ENCODE measurements around the gene GPR61. TPM values are rescaled to one million over a fixed set of nuclear protein-coding genes. Genes with fewer than 3 reads are reported as not detected.
A peak's percentile ranks its signal among the peaks of the same experiment; 100 is the strongest.

The GPR61 gene
- total and polyA plus RNA-seq, 7 donors, result 0.10 to 1.4 (median 0.18) TPM; not detected in 4

- TF ChIP-seq CTCF (IDR thresholded peaks at IDR 0.05), result no peak
- ATAC-seq, result no peak
- no peak for DNase-seq
- no peak overlapping the region for H3K4me3 ChIP-seq
- H3K27ac ChIP-seq, result no peak overlapping the region
- 98 to 99% (median 98%) methylated on average over 4 of the region's 4 CpGs for WGBS, 3 donors
- no peaks in the 10 kb centered on the region for H3K36me3 ChIP-seq (ENCODE audit: insufficient read depth in 1 of 2, low read depth in 1 of 2)
- no peaks in the 10 kb centered on the region for H3K27me3 ChIP-seq (ENCODE audit: insufficient read depth in 3 of 3, low read length in 2 of 3)
- peaks cover 40% of the 10 kb centered on the region for H3K4me1 ChIP-seq
- H3K9me3 ChIP-seq, result no peaks in the 10 kb centered on the region
- intact Hi-C loops (cut with DNase I), result loop anchor here in 1 of 2 donors (2.0 kb wide), 1 partner anchor 17 kb away; no protein-coding TSS in a partner anchor
Measured at GRCh38 chr1:109567877-109568672, 28.4 kb downstream of the GPR61 start.

- Histone ChIP-seq H3K4me1 (peaks cover 34% of the 10 kb centered on the region), H3K27me3 (ENCODE audit: insufficient read depth in 3 of 3, low read length in 2 of 3) (no peaks in the 10 kb centered on the region), H3K4me3 (no peak overlapping the region), H3K27ac (no peak overlapping the region), H3K9me3 (no peaks in the 10 kb centered on the region), H3K36me3 (ENCODE audit: insufficient read depth in 1 of 2, low read depth in 1 of 2) (peaks cover 0 to 7% of the 10 kb centered on the region in 2 donors)
- intact Hi-C loops (cut with DNase I), result loop anchor here in 1 of 2 donors (2.0 kb wide), 1 partner anchor 19 kb away; no protein-coding TSS in a partner anchor
- no peak for ATAC-seq
- TF ChIP-seq CTCF (IDR thresholded peaks at IDR 0.05), result no peak
- 66 to 79% (median 76%) methylated on average over 1 of the region's 1 CpG for WGBS, 3 donors
- no peak for DNase-seq
Measured at GRCh38 chr1:109569323-109569722, 29.7 kb downstream of the GPR61 start.

- Histone ChIP-seq H3K27ac (peak overlapping the region; percentile 23), H3K4me1 (peaks cover 34% of the 10 kb centered on the region), H3K27me3 (ENCODE audit: insufficient read depth in 3 of 3, low read length in 2 of 3) (no peaks in the 10 kb centered on the region), H3K36me3 (ENCODE audit: insufficient read depth in 1 of 2, low read depth in 1 of 2) (peaks cover 0 to 14% of the 10 kb centered on the region in 2 donors), H3K4me3 (no peak overlapping the region), H3K9me3 (no peaks in the 10 kb centered on the region)
- DNase-seq (no peak), ATAC-seq (peak; percentile 60 to 88 (median 88))
- WGBS, 3 donors, result 31 to 47% (median 39%) methylated on average over 3 of the region's 3 CpGs
- TF ChIP-seq CTCF (IDR thresholded peaks at IDR 0.05), result no peak
- intact Hi-C loops (cut with DNase I), result no loop called here
Measured at GRCh38 chr1:109570414-109570813, 30.7 kb downstream of the GPR61 start.

GRCh38 chr1:109573785-109574184 lies 34.1 kb downstream of the GPR61 start:
- intact Hi-C loops (cut with DNase I), result no loop called here
- 67 to 81% (median 77%) methylated on average over 2 of the region's 2 CpGs for WGBS, 3 donors
- H3K27ac ChIP-seq, result no peak overlapping the region

More at GRCh38 chr1:109573785-109574184, 34.1 kb downstream of the GPR61 start:
- Histone ChIP-seq H3K9me3 (no peaks in the 10 kb centered on the region), H3K36me3 (ENCODE audit: insufficient read depth in 1 of 2, low read depth in 1 of 2) (peaks cover 0 to 37% of the 10 kb centered on the region in 2 donors), H3K4me3 (no peak overlapping the region), H3K27me3 (ENCODE audit: insufficient read depth in 3 of 3, low read length in 2 of 3) (no peaks in the 10 kb centered on the region), H3K4me1 (peaks cover 24% of the 10 kb centered on the region)
- DNase-seq (no peak), ATAC-seq (no peak)
- TF ChIP-seq CTCF (IDR thresholded peaks at IDR 0.05), result no peak
